NCI-H82 treated with DMSO at 0.1 percent for 48 hours (cell line): Measurements from ENCODE around the gene GSTK1.
"Not testable (repeated sequence)": the region's sequence is repeated elsewhere in the genome, so short reads cannot be mapped to it uniquely, and the experiment has no call there.

ENCODE experiments used
- DNase-seq: peaks from one replicate; lab custom pipeline; 2025; ENCODE audit not compliant: unreplicated experiment; lab: John Stamatoyannopoulos, UW

GSTK1 gene

DNA sequence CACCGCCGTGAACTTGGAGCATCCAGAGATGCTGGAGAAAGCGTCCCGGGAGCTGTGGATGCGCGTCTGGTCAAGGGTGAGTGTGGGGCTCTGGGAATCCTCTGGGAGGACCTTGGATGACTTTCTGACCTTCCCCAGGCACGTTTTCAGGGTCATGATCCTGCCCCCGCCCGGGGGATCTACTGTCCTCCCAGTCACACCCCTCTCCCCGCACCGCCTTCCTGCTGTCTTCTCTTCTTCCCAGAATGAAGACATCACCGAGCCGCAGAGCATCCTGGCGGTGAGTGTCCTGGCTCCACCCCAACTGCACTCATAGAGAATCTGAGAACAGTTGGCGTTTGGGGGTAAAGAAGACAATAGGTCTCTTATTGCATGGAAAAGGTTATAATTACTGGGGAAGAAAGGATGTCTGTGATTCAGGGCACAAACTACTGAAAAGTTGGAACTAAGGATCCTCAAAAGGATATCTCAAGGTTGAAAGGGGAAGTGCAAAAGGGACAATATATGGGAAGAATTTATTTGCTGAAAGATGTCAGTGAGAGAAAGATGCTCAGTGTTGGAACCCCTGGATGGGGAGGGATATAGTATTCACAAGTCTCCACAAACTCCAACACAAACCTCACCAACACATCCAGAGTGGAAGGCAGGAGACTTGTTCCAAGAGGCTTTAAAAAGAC, 1.9 kb downstream of the GSTK1 start:
- no peak for DNase-seq

DNA sequence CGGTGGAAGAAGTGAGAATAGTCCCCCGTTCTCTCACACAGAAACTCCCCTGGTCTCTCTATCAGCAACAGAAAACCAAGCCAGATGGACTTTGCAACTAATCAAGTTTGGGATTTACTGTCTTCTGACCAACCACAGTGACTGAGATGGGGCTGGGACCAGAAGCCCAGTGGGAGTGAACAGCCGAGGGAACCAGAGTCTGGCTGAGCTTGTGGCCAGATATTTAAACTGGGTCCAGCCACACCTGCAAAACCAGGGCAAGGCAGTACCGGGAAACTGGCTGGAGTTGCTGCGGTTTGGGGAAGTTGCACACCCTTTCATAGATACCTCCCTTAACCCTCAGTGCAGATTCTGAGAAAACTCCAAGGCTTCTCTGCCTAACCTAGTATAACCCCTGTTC, 6.0 kb downstream of the GSTK1 start:
- DNase-seq: no peak

DNA sequence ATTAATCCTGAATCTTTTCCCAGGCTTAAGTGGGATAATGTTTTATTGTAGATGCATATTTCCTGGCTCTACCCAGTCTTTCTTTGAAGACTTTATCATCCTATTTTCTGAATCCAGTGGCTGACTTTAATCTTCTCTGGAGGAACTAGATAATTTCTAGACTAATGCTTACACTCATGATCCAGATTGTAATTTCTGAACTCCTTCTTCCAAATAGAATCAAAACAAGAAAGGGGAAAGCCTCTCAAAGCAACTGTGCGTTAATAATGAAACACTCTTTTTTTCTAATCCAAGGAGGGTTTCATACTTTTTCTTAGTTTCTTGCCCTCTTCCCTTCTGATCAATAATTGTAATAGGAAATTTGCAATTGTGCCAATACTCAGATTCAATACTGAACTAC, 8.0 kb downstream of the GSTK1 start:
- DNase-seq: no peak

DNA sequence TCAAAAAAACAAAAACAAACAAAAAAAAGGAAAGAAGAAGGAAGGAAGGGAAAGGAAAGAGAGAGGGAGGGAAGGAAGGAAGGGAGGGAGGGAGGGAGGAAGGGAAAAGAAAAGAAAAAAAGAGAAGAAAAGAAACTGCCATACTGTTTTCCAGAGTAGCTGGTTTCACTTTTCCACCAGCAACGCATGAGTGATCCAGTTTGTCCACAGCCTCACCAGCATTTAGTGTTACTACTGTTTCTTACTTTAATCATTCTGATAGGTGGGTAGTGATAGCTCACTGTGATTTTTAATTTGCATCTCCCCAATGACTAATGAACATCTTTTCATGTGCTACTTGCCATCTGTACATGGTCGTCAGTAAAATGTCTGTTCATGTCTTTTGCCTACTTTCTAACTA, 9.6 kb downstream of the GSTK1 start:
- no peak for DNase-seq

DNA sequence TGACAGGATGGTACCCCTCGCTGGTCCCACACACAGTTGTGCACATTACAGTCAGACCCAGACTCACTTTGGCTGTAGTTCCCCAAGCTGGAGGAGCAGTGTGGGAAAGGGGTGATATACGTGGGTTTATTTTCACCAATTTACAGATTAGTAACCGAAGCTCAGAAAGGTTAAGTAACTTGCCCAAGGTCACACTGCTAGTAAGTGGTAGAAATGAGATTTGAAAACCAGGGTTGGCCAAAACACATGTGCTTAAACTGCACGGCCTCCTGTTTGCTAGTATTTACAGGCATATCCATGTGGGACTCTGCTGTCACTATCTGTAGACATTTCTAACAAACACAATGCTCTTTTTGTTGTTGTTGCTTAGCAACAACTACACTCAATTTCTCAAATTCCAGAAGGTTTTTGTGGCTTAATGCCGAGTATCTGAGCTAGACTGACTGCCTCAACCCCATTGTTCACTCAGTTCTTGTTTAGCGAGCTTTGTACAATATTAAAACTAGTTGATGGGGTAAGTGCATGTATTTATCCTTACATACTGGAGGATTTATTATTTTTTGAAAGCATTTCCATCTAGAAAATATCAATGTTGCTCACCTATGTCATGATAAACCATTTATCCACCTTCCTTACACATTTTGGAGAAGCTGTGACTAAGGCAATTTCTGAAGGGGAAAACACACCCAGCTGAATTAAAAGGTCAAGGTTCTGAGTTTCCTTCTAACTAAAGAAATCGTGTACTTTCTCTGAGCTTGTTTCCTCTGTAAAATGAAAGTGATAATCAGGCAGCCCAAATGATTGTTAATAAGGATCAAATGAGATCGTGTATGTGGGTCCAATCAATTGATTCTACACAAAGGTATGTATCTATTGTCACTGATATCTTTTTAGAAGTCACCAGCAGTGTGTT, 16.2 kb downstream of the GSTK1 start:
- DNase-seq: no peak

DNA sequence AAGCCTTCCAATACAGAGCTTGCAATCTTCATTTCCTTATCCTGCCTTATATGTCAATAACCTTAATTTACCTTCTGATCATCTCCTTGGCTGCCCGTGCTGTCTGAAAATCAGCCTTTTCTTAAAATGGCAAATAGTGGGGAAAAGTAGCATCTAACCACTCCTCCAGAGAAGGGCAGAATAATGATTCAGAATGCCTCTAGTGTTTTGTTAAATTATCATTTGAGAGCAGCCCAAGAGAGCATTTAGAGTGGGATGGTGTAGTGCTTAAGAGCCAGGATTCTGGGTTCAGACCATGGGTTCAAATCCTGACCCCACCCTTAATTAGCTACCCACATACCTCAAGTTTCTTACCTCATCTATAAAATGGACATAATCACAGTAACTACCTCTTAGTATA, 16.9 kb downstream of the GSTK1 start:
- DNase-seq: no peak

DNA sequence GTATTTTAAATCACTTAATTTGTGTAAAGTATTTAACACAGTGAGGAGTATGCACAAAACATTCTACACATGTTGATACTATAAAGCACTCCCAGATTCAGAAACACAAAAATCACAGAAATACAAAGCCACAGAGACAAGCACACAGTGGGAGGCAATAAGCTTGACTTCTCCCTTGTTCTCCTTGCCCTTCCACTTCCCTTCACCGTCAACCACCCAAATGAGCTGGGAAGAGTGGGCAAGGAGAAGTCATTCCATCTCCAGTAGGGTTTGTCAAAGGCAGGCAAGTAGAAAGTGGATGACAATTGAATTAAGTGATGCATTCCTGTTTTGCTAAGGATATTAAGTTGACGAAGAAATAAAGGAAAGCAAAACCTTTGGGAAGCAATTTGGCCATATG, 17.3 kb downstream of the GSTK1 start:
- no peak for DNase-seq

DNA sequence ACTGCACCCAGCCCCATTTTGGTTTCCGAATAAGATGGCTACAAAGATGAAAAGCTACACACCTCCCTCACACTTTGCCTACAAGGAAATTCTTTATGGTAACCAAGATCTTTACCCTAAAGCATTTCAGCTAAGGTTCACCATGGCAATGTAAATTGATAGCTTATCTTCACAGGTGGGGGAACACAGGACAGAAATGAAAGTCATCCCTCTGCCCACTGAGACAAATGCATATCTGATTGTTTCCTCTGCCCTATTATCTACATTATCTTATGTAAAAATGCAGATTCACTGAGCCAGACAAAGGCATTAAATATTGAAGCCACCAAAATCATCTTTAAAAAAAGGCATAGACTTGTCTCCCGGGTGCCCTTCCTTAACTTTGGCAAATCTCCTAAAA, 18.3 kb downstream of the GSTK1 start:
- no peak for DNase-seq

DNA sequence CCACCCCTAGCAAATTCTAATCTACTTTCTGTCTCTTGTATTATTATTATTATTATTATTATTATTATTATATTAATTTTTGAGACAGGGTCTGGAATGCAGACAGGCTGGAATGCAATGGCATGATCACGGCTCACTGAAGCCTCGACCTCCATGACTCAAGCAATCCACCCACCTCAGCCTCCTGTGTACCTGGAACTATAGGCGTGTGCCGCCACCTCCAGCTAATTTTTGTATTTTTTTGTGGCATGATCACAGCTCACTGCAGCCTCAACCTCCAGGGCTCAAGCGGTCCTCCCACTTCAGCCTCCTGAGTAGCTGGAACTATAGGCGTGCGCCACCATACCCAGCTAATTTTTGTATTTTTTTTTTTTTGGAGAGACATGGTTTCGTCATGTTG, 18.9 kb downstream of the GSTK1 start:
- no peak for DNase-seq

DNA sequence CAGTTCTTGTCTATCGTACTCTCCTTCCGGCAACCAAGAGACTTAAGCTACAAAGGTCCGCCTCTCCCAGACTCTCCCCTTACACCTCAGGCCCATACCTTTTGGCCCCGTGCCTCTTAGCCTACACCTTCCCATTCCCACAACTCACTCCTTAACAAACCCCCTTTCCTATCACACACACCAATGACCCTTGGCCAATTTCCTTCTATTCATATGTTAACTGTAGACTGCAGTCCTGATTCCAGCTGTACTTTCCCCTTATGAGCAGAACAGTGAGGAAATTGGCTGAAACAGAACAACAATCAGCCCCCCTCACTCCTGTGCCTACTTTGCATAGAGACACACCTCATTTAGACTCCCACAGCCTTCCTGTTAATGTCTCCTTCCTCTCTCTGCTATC, 20.1 kb downstream of the GSTK1 start:
- no peak for DNase-seq

DNA sequence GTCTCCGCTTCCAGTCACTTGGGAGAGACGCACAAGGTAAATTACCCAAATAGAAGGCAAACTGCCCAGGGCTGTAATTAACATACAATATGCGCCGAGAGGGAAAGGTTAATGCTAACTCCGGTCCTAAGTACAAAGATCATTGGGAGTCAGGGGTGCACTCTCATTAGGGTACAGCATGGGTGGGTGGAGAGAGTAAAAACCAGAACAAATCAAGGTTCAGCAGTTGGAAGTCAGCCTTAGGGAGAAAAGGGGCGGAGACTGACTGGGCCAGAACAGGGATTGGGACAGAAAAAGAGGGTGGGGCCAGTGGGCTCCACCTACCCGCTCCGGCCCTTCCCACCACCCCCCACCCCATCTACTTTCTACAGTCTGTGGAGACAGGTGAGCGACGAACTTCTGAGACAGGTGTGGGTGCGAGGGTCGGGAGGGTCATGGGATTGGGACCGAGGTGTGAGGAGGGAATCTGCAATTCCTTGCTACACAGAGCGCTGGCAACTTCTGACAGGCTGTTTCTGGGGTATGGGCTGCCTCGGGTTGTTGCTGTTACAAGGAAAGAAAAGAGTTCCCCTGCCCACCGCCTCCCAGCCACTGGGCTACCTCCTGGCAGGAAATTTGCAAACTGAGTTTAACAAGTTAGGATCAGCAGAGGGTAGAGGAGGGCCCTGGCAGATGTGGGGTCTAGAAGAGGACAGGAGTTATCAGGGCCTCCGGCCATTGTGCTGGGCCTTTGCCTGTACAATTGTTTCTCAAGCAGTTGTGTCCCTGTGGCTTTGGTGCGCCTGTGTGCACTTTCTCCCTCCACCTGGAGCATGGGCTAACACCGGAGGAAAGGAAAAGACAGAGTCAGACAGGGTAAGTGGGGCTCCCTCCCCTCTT, 21.6 kb downstream of the GSTK1 start, which contains the start of gene TMEM139:
TSS of gene TMEM139 (plus strand) at position 368 of the 879 bp plus-strand sequence. CDS start 1,000 bp downstream, outside the sequence.
- DNase-seq: no peak

DNA sequence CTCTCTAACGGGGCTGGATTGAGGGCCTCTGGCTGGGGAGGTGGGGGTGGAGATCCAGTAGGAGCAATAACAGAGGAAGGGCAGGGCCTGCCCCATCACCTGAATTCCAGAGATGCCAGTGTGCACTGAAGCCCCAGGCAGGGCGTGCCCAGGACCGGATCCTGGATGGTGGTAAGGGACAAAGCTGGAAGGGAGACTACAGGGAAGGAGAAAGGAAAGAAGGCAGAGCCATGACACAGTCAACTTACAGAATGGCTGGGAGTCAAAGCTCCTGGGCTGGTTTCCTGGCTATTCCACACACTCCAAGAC, 22.2 kb downstream of the GSTK1 start:
- no peak for DNase-seq

DNA sequence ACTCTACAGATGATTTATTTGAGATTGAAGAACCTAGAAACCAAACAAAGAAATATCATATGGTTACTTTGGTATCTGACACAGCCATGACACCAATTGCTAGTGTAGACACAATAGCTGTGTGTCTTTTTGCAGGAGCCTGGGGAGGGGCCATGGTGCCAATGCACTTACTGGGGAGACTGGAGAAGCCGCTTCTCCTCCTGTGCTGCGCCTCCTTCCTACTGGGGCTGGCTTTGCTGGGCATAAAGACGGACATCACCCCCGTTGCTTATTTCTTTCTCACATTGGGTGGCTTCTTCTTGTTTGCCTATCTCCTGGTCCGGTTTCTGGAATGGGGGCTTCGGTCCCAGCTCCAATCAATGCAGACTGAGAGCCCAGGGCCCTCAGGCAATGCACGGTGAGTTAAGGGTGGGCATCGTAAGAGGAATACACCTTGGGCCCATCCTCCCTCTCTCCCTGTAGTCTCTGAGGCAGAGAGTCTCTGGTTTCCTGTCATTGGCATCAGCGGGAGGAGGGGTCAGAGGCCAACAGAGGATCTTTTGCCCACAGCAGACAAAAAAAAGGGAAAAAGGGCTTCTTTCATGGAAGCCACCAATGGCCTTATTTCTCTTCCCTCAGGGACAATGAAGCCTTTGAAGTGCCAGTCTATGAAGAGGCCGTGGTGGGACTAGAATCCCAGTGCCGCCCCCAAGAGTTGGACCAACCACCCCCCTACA, 22.7 kb downstream of the GSTK1 start:
- no peak for DNase-seq

DNA sequence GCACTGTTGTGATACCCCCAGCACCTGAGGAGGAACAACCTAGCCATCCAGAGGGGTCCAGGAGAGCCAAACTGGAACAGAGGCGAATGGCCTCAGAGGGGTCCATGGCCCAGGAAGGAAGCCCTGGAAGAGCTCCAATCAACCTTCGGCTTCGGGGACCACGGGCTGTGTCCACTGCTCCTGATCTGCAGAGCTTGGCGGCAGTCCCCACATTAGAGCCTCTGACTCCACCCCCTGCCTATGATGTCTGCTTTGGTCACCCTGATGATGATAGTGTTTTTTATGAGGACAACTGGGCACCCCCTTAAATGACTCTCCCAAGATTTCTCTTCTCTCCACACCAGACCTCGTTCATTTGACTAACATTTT, 23.3 kb downstream of the GSTK1 start:
- DNase-seq: no peak

DNA sequence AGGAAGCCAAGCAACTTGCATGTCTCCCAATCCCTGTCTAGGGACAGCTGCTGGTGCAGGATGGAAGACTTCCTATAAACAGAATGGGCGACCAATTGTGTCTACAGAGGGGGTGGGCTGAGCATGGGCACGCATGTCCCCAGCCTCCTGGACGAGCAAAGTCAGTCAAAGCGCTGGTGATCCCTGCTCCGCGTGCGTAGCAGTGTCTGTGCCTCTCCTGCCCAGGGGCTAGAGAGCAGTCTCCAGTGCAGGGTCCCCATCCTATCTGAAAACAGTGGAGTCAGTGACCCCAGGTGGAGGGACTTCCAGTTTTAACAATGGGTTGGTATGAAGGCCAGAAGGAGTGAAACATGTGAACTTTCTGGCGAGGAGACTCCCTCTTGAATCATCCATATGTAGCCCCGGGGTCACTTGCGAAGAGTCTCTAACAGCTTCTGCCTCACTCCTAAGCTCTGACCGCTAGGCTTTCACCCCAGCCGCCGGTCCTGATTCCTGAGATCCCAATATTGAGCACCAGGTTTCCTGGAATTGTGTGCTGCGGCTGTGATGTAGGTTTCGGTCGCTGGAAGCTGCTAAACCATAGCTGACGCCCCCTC, 24.2 kb downstream of the GSTK1 start:
- no peak for DNase-seq

DNA sequence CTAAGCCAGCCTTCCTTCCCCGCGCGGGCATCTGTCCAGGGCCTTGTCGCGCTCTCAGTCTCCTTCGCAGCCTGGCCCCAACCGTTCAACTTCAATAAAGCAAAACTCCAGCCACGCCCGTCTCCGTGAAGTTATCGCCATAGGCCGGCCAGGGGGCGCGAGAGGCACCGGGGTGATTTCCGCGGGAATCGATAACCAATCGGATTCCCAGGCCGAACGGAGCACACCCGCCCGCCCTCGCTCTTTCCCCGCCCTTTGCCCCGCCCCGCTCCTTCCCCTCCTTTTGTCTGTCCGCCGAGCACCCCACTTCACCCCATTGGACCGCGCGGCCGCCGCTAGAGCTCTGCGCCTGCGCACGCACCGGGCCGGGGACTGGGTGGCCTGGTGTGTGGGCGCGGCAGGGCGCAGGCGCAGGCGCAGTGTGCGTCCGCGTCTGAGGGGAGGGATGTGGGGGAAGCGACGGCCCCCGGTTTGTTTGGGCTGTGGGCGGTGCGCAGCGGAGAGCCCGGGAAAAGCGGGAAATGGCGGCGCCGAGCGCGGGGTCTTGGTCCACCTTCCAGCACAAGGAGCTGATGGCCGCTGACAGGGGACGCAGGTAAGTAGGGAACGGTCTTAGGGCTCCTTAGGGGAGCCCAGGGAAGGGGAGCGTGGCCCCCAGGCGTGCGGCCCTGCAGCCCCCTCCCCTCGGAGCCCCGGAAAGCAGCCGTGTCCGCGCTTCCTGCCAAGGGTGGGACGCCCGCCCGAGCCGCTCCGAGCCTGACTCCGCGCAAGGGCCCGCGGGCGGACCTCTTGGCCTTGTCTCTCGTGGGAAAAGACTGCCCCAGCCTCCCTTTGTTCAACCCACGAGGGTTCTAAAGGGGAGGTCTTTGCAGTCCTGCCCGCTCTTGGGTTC, 24.9 kb downstream of the GSTK1 start, which contains the start of gene CASP2:
TSS of gene CASP2 (plus strand) at position 417 of the 892 bp plus-strand sequence. CDS start at position 522, 105 bp downstream.
- peak; percentile 58 for DNase-seq

DNA sequence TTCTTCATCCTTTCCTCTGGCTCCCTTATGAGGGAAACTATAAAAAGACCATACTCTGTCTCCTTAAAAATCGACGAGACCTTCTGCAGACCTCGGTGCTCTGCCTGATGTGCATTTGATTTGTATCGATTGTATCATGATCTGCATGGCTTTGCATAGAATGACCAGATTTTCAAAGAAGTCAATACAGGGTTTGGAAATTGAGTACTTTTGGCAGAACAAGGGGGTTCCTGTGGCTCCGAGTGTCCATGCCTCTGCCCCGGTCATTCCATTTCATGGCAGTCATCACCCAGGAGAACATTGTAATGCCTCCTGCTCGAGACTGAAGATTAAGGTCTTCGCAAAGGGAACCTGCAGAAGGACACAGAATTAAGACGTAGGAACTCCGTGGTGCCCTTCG, 25.6 kb downstream of the GSTK1 start:
- DNase-seq: no peak

DNA sequence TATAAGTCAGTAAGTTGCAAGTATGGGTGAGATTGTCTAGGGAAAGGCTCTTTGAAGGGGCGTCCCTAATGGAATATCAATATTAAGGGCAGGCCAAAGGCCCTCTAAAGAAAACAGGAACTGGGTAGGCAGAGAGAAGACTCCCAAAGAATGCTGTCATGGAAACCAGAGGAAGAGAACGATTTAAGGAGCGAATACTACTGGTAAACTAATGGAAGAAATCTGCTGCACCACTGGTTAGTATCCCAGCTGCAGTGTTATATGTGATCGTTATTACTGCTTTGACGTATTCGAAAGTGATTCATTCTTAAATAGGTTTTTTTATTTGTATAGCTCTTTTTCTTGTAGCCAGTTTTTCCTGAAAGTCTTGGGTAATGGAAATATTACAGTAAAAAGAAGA, 26.2 kb downstream of the GSTK1 start:
- DNase-seq: no peak

DNA sequence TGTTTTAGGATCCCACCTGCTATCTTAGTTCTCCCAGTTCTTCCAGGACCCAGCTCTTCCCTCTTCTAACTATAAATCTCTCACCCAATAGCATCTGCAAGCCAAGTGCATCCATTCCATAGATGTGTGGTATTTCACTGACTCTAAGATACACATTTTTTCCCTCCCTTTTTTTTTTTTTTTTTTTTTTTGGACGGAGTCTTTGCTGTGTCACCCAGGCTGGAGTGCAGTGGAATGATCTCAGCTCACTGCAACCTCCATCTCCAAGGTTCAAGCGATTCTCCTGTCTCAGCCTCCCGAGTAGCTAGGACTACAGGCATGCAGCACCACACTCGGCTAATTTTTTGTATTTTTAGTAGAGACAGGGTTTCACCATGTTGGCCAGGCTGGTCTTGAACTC, 26.6 kb downstream of the GSTK1 start:
- DNase-seq: not testable (repeated sequence)
